B cell (primary cell): ENCODE measurements around the gene FNDC11. TPM values are rescaled to one million over a fixed set of nuclear protein-coding genes. Genes with fewer than 3 reads are reported as not detected.

Source experiments
- ATAC-seq: fragments of 200-7000 bp; cut with Tn5 transposase; one replicate; pipeline ENCODE4 v1.10.0; 2021; ENCODE audit warnings: low read depth, mild to moderate bottlenecking, moderate number of reproducible peaks, moderate library complexity
- CTCF ChIA-PET: fragments of 350-600 bp; sonication (Branson Sonifier 250); formaldehyde crosslinking; loops from one replicate; lab custom pipeline; 2021; ENCODE audit warnings: antibody characterized with exemption, inconsistent platforms; lab: Charles Lee
- POLR2A ChIA-PET: fragments of 350-600 bp; sonication (Branson Sonifier 250); formaldehyde crosslinking; loops from one replicate; lab custom pipeline; 2021; ENCODE audit warnings: antibody characterized with exemption; lab: Charles Lee
- DNase-seq: peaks from one replicate; pipeline ENCODE4 v3.0.0; 2013
- H2AFZ ChIP-seq: 2 replicates; pipeline ENCODE4 v1.6.1; 2012; ENCODE audit warnings: mild to moderate bottlenecking, low read depth, low read length; ENCODE audit not compliant: insufficient read depth, poor library complexity, severe bottlenecking
- H3K27ac ChIP-seq, 2 donors: 1 replicate in 1 of 2; 2 replicates in 1 of 2; pipeline ENCODE4 v1.5.1; 2012 to 2013; ENCODE audit warnings: low read length in 2 of 2, mild to moderate bottlenecking in 2 of 2, moderate library complexity in 1 of 2
- H3K27me3 ChIP-seq, 4 experiments: fragments of 200-600 bp in 1 of 4; sonication (generic) in 1 of 4; replicated peaks in 1 of 4; 1 replicate in 2 of 4; 2 replicates in 2 of 4; pipeline versions ENCODE4 v1.6.1 to v1.7.0; 2013 to 2016; ENCODE audit warnings: low read length in 3 of 4, mild to moderate bottlenecking in 2 of 4, mixed read lengths in 1 of 4, moderate library complexity in 1 of 4; ENCODE audit not compliant: insufficient read depth in 4 of 4, control insufficient read depth in 3 of 4; ENCODE audit errors: control extremely low read depth in 1 of 4
- H3K36me3 ChIP-seq, 2 experiments: replicated peaks in 1 of 2; 1 replicate in 1 of 2; 2 replicates in 1 of 2; pipeline versions ENCODE4 v1.6.1 to v1.7.1; 2013; ENCODE audit warnings: low read length in 1 of 2; ENCODE audit not compliant: insufficient read depth in 2 of 2, control insufficient read depth in 1 of 2; ENCODE audit errors: control extremely low read depth in 1 of 2, extremely low read depth in 1 of 2
- H3K4me1 ChIP-seq, 2 donors: fragments of 200-600 bp in 1 of 2; sonication (generic) in 1 of 2; 1 replicate in 1 of 2; 2 replicates in 1 of 2; pipeline versions ENCODE4 v1.5.1 to v1.6.1; 2013 to 2017; ENCODE audit warnings: low read length in 2 of 2; ENCODE audit not compliant: control insufficient read depth in 2 of 2, insufficient read depth in 2 of 2
- H3K4me2 ChIP-seq: replicated peaks from 2 replicates; pipeline ENCODE3; 2012; ENCODE audit warnings: mild to moderate bottlenecking, low read depth, low read length; ENCODE audit not compliant: poor library complexity, severe bottlenecking
- H3K4me3 ChIP-seq, 5 experiments: fragments of 200-600 bp in 1 of 5; sonication (generic) in 1 of 5; 1 replicate in 3 of 5; 2 replicates in 2 of 5; pipeline versions ENCODE4 v1.5.1 to v1.7.0; 2011 to 2016; ENCODE audit warnings: low read length in 4 of 5, mild to moderate bottlenecking in 4 of 5, low read depth in 2 of 5, control low read depth in 1 of 5, moderate library complexity in 1 of 5; ENCODE audit not compliant: insufficient read depth in 1 of 5; ENCODE audit errors: control extremely low read depth in 1 of 5, extremely low read depth in 1 of 5
- H3K79me2 ChIP-seq: fragments of 200-600 bp; sonication (generic); one replicate; pipeline ENCODE4 v1.6.0; 2016; ENCODE audit warnings: low read length; ENCODE audit not compliant: control insufficient read depth, insufficient read depth
- H3K9ac ChIP-seq: fragments of 200-600 bp; sonication (generic); 2 replicates; pipeline ENCODE4 v1.6.1; 2017; ENCODE audit warnings: mild to moderate bottlenecking, low read length, moderate library complexity
- H3K9me3 ChIP-seq, 3 donors: one replicate each; pipeline versions ENCODE4 v1.6.1 to v1.7.1; 2013; ENCODE audit warnings: low read length in 2 of 3; ENCODE audit not compliant: control insufficient read depth in 2 of 3, insufficient read depth in 1 of 3; ENCODE audit errors: control extremely low read depth in 1 of 3
- H4K20me1 ChIP-seq: 2 replicates; pipeline ENCODE4 v1.6.0; 2012; ENCODE audit warnings: mild to moderate bottlenecking, low read length; ENCODE audit not compliant: insufficient read depth, control insufficient read depth, poor library complexity, severe bottlenecking
- H3K27ac Mint-ChIP-seq: one replicate; pipeline ENCODE4 v1.8.0; 2021; ENCODE audit warnings: mixed read lengths
- H3K27me3 Mint-ChIP-seq: one replicate; pipeline ENCODE4 v1.8.0; 2021; ENCODE audit warnings: mixed read lengths
- H3K4me1 Mint-ChIP-seq: one replicate; pipeline ENCODE4 v1.8.0; 2021; ENCODE audit warnings: mixed read lengths
- H3K4me3 Mint-ChIP-seq: one replicate; pipeline ENCODE4 v1.8.0; 2021; ENCODE audit warnings: mixed read lengths
- H3K9me3 Mint-ChIP-seq: one replicate; pipeline ENCODE4 v1.8.0; 2022; ENCODE audit warnings: mixed read lengths; ENCODE audit not compliant: insufficient read depth
- CTCF ChIP-seq: fragments of 200-600 bp; IDR thresholded peaks from one replicate; pipeline ENCODE4 v1.8.0; 2022; ENCODE audit warnings: antibody characterized with exemption, mild to moderate bottlenecking
- EZH2 ChIP-seq: IDR thresholded peaks from 2 replicates; pipeline ENCODE4 v1.6.1; 2012; ENCODE audit warnings: borderline replicate concordance, low read depth, mild to moderate bottlenecking, moderate library complexity, low read length; ENCODE audit not compliant: insufficient read depth, poor library complexity, severe bottlenecking
- WGBS: methylation state at CpG from one replicate; pipeline ENCODE4 v1.1.5; 2013; ENCODE audit warnings: missing lambda C conversion rate; ENCODE audit not compliant: insufficient coverage; 5-methylcytosine and 5-hydroxymethylcytosine counted together
- intact Hi-C: fragments of 100-400 bp; cut with micrococcal nuclease; formaldehyde crosslinking; loops from one replicate; pipeline ENCODE4 v1.10.0; 2022
- polyA plus RNA-seq: library from polyadenylated mRNA; depleted of rRNA; stranded (reverse); fragments of >200 nt; gene quantifications from 2 replicates; pipeline ENCODE4 v1.2.3, GENCODE V29; 2012
- total RNA-seq, 2 donors: library from RNA; stranded (reverse); fragments of 120-200 nt in 1 of 2; gene quantifications; 1 replicate in 1 of 2; 2 replicates in 1 of 2; pipeline versions ENCODE4 v1.2.3 to v1.2.4, GENCODE V29; 2013 to 2022

Gene FNDC11
- total and polyA plus RNA-seq, 2 donors (not counting 1 experiment from before 2014, with no cell fraction given): 3.8 to 34.2 TPM

DNA sequence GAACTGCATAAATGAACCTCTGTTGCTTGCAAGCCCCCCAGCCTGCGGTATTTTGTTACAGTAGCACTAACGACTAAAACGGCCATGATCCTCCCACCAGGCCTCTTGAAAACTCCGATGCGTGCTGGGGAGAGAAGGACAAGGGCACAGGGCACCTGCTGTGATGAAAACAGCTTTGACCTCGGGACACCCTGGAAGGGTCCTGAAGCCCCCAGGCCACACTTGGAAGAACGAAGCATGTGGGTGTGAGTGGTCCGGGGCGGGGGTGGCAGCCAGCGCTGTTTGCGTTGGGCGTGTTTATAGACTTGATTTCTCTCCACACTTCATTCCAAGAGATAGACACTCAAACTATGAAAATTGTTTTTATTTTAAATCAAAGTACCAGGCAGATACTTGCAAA lies 33.3 kb downstream of the FNDC11 start:
- Histone ChIP-seq H3K27ac (no peak overlapping the region), H3K9me3 (no peaks in the 10 kb centered on the region), H3K4me1 (peaks cover 3 to 8% of the 10 kb centered on the region in 2 donors), H3K36me3 (peaks cover 0 to 29% of the 10 kb centered on the region in 2 experiments), H4K20me1 (no peaks in the 10 kb centered on the region), H3K4me3 (no peak overlapping the region), H3K4me2 (no peak overlapping the region), H3K27me3 (no peaks in the 10 kb centered on the region), H2AFZ (no peak overlapping the region), H3K9ac (no peak overlapping the region), H3K79me2 (no peaks in the 10 kb centered on the region)
- POLR2A ChIA-PET: no interaction called here
- no peak for ATAC-seq
- TF ChIP-seq EZH2 (no peak), CTCF (no peak)
- Mint-ChIP-seq H3K4me3 (no peak overlapping the region), H3K27me3 (no peaks in the 10 kb centered on the region), H3K4me1 (peaks cover 2% of the 10 kb centered on the region), H3K9me3 (no peaks in the 10 kb centered on the region), H3K27ac (no peak overlapping the region)
- DNase-seq: no peak
- WGBS: 95% methylated on average over 11 of the region's 12 CpGs
- intact Hi-C loops: no loop called here
- CTCF ChIA-PET: no interaction called here

DNA sequence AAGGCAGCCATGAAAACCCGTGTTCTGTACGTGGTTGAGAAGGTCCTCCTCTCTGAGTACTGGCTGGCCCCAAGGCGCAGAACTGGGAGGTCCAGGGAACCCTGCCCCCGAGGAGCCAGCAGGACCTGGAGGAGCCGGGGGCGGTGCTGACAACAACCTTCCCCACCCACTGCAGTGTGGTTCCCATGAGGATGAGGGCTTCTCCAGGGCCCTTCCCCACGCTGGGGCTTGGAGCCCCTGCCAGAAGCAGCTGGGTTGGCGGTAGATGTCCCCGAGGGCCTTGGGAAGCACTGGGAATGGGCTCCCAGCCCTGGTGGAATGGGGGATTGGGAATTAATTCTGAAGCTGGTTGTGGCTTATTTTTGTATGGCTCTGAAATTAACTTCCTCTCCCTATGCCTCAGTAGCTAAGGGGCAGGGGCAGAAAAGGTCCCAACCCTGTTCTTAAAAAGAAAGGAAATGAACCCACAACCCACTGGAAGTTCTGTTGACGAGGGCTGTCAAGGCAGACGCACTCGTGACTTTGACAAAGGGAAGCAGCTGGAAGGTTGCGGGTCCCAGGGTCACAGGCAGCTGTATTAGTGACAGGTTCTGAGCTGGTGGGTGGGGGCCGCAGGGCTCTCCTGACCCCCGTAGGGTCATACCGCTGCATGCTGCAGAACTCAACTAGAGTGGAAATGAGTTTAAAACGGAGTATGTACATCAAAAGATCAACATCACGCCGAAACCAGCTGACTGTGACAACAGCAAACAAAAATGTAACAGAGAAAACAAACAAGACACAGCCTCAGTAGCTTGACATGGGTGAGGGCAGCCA lies 34.0 kb downstream of the FNDC11 start:
- Histone ChIP-seq H3K9ac (no peak overlapping the region), H3K79me2 (no peaks in the 10 kb centered on the region), H3K4me3 (no peak overlapping the region), H4K20me1 (no peaks in the 10 kb centered on the region), H2AFZ (no peak overlapping the region), H3K27me3 (no peaks in the 10 kb centered on the region), H3K9me3 (no peaks in the 10 kb centered on the region), H3K4me2 (no peak overlapping the region), H3K27ac (peak overlapping the region in 1 of 2 donors; percentile 16), H3K4me1 (peaks cover 3 to 8% of the 10 kb centered on the region in 2 donors), H3K36me3 (peaks cover 0 to 36% of the 10 kb centered on the region in 2 experiments)
- Mint-ChIP-seq H3K27ac (peak overlapping the region; percentile 37), H3K4me3 (no peak overlapping the region), H3K27me3 (no peaks in the 10 kb centered on the region), H3K4me1 (peaks cover 2% of the 10 kb centered on the region), H3K9me3 (no peaks in the 10 kb centered on the region)
- intact Hi-C loops: no loop called here
- peak; percentile 34 for DNase-seq
- 35% methylated on average over 17 of the region's 19 CpGs for WGBS
- ChIA-PET POLR2A (no interaction called here), CTCF (no interaction called here)
- ATAC-seq: no peak
- no peak for TF ChIP-seq CTCF
- TF ChIP-seq EZH2: no peak
